HCT116 (cell line): Measurements from ENCODE around the gene EPHA1. TPM values are rescaled to one million over a fixed set of nuclear protein-coding genes. Genes with fewer than 3 reads are reported as not detected.

ENCODE experiments used
- ATAC-seq: fragments of 200-7000 bp; cut with Tn5 transposase; 2 replicates; pipeline ENCODE4 v1.9.1; 2020; ENCODE audit warnings: mild to moderate bottlenecking, moderate library complexity
- BruUV-seq: library from RNA; stranded (reverse); fragments of 400-500 nt; replicated peaks from 2 replicates; lab custom pipeline; 2021; lab: Mats Ljungman, UMichigan
- CTCF ChIA-PET: fragments of 300-600 bp; sonication (Branson Sonifier 250); formaldehyde crosslinking; loops from one replicate; lab custom pipeline; 2021; ENCODE audit warnings: antibody characterized with exemption; lab: Charles Lee
- POLR2A ChIA-PET: fragments of 300-600, 350-600 bp; sonication (Branson Sonifier 250); formaldehyde crosslinking; loops from one replicate; lab custom pipeline; 2021; ENCODE audit warnings: antibody characterized with exemption; lab: Charles Lee
- RAD21 ChIA-PET, 2 experiments: fragments of 300-600 bp; sonication (Branson Sonifier 250); formaldehyde crosslinking; loops; one replicate each; lab custom pipeline; 2023; ENCODE audit warnings: low total read pairs in 2 of 2; ENCODE audit not compliant: uncharacterized antibody in 2 of 2, unreplicated experiment in 2 of 2, low non-redundant PET in 1 of 2; lab: Charles Lee
- DNase-seq: peaks from one replicate; pipeline ENCODE4 v3.0.0-alpha.2; 2010; ENCODE audit warnings: low read depth, low spot score
- H2AFZ ChIP-seq: fragments of 200-600 bp; shearing (Covaris generic), sonication (generic); 2 replicates; pipeline ENCODE4 v1.6.1; 2017; ENCODE audit warnings: low read depth, mixed run types, mixed read lengths, antibody characterized with exemption, low read length; ENCODE audit not compliant: poor library complexity, severe bottlenecking
- H3K27ac ChIP-seq: 2 replicates; pipeline ENCODE4 v1.5.1; 2012; ENCODE audit warnings: low read depth, low read length
- H3K27me3 ChIP-seq: fragments of 200-600 bp; sonication (generic); 2 replicates; pipeline ENCODE4 v1.6.1; 2016; ENCODE audit warnings: mixed run types, low read length, mixed read lengths; ENCODE audit not compliant: insufficient read depth
- H3K36me3 ChIP-seq, 2 experiments: fragments of 200-500 bp in 1 of 2; fragments of 200-600 bp in 1 of 2; sonication (Bioruptor generic) in 1 of 2; sonication (generic) in 1 of 2; 2 replicates each; pipeline versions ENCODE4 v1.5.1 to v1.6.1; 2014 to 2016; ENCODE audit warnings: low read length in 2 of 2, inconsistent platforms in 1 of 2, mixed read lengths in 1 of 2, mixed run types in 1 of 2; ENCODE audit not compliant: insufficient read depth in 2 of 2, control insufficient read depth in 1 of 2
- H3K4me1 ChIP-seq, 2 experiments: fragments of 200-600 bp in 1 of 2; sonication (generic) in 1 of 2; 2 replicates each; pipeline versions ENCODE4 v1.5.1 to v1.6.1; 2012 to 2017; ENCODE audit warnings: low read length in 2 of 2, inconsistent platforms in 1 of 2, mild to moderate bottlenecking in 1 of 2, mixed read lengths in 1 of 2, mixed run types in 1 of 2, moderate library complexity in 1 of 2; ENCODE audit not compliant: insufficient read depth in 2 of 2, control insufficient read depth in 1 of 2
- H3K4me2 ChIP-seq: fragments of 200-600 bp; sonication (generic); 2 replicates; pipeline ENCODE4 v1.6.1; 2017; ENCODE audit warnings: mixed run types, low read length, mixed read lengths
- H3K4me3 ChIP-seq, 2 experiments: fragments of 200-600 bp in 1 of 2; sonication (generic) in 1 of 2; replicated peaks in 1 of 2; 2 replicates each; pipeline ENCODE4 v1.5.1; 2011 to 2016; ENCODE audit warnings: low read length in 2 of 2, control low read depth in 1 of 2, low read depth in 1 of 2, mild to moderate bottlenecking in 1 of 2, mixed read lengths in 1 of 2, mixed run types in 1 of 2
- H3K79me2 ChIP-seq: fragments of 200-600 bp; sonication (generic); 2 replicates; pipeline ENCODE4 v1.6.1; 2017; ENCODE audit warnings: mild to moderate bottlenecking, mixed run types, low read length, moderate library complexity, mixed read lengths; ENCODE audit not compliant: insufficient read depth
- H3K9ac ChIP-seq: fragments of 200-600 bp; sonication (generic); 2 replicates; pipeline ENCODE4 v1.6.1; 2016; ENCODE audit warnings: low read length, mixed read lengths
- H3K9me2 ChIP-seq: fragments of 200-600 bp; sonication (generic), shearing (Covaris generic); 2 replicates; pipeline ENCODE4 v1.6.1; 2017; ENCODE audit warnings: mixed run types, mild to moderate bottlenecking, moderate library complexity; ENCODE audit not compliant: insufficient read depth
- H3K9me3 ChIP-seq, 2 experiments: fragments of 200-500 bp in 1 of 2; fragments of 200-600 bp in 1 of 2; sonication (Bioruptor generic) in 1 of 2; sonication (generic) in 1 of 2; 2 replicates each; pipeline ENCODE4 v1.6.1; 2014 to 2017; ENCODE audit warnings: low read length in 2 of 2, mixed read lengths in 2 of 2, inconsistent platforms in 1 of 2, low read depth in 1 of 2, mild to moderate bottlenecking in 1 of 2, mixed run types in 1 of 2, moderate library complexity in 1 of 2; ENCODE audit not compliant: control insufficient read depth in 1 of 2, insufficient read depth in 1 of 2
- H4K20me1 ChIP-seq: fragments of 200-600 bp; sonication (generic), shearing (Covaris generic); 2 replicates; pipeline ENCODE4 v1.6.1; 2017; ENCODE audit warnings: mixed run types, mild to moderate bottlenecking, moderate library complexity; ENCODE audit not compliant: insufficient read depth
- ATF3 ChIP-seq: IDR thresholded peaks from 2 replicates; pipeline ENCODE4 v1.6.1; 2012
- CBX3 ChIP-seq: IDR thresholded peaks from 2 replicates; pipeline ENCODE4 v1.6.1; 2012; ENCODE audit warnings: low read depth
- CEBPB ChIP-seq: IDR thresholded peaks from 2 replicates; pipeline ENCODE4 v1.6.1; 2012; ENCODE audit warnings: low read depth
- ELF1 ChIP-seq: IDR thresholded peaks from 2 replicates; pipeline ENCODE4 v1.6.1; 2012; ENCODE audit warnings: low read depth, borderline replicate concordance
- EZH2 ChIP-seq: fragments of 200-600 bp; sonication (generic); IDR thresholded peaks from 2 replicates; pipeline ENCODE4 v1.6.1; 2017; ENCODE audit warnings: antibody characterized with exemption, mixed run types
- EZH2phosphoT487 ChIP-seq: fragments of 200-600 bp; IDR thresholded peaks from 2 replicates; pipeline ENCODE4 v1.6.1; 2018; ENCODE audit warnings: antibody characterized with exemption, borderline replicate concordance
- FOSL1 ChIP-seq: IDR thresholded peaks from 2 replicates; pipeline ENCODE4 v1.6.1; 2012; ENCODE audit warnings: low read depth
- JUND ChIP-seq: IDR thresholded peaks from 2 replicates; pipeline ENCODE4 v1.6.1; 2012
- POLR2A ChIP-seq: IDR thresholded peaks from 2 replicates; pipeline ENCODE4 v1.7.0; 2011; ENCODE audit warnings: borderline replicate concordance; ENCODE audit not compliant: insufficient read depth, insufficient read length; ENCODE audit errors: extremely low read depth
- POLR2AphosphoS5 ChIP-seq: IDR thresholded peaks from 2 replicates; pipeline ENCODE4 v1.6.1; 2011; ENCODE audit warnings: mild to moderate bottlenecking, low read depth, low read length, moderate library complexity
- RAD21 ChIP-seq: IDR thresholded peaks from 2 replicates; pipeline ENCODE4 v1.6.1; 2012; ENCODE audit warnings: low read depth, mild to moderate bottlenecking
- REST ChIP-seq: IDR thresholded peaks from 2 replicates; pipeline ENCODE4 v1.6.1; 2012; ENCODE audit warnings: low read depth
- SIN3A ChIP-seq: IDR thresholded peaks from 2 replicates; pipeline ENCODE4 v1.6.1; 2012; ENCODE audit warnings: low read depth
- SP1 ChIP-seq: IDR thresholded peaks from 2 replicates; pipeline ENCODE4 v1.6.1; 2012; ENCODE audit warnings: low read depth
- TCF7L2 ChIP-seq: IDR thresholded peaks from 2 replicates; pipeline ENCODE4 v1.7.0; 2011; ENCODE audit warnings: borderline replicate concordance, inconsistent platforms; ENCODE audit not compliant: insufficient read depth, insufficient read length; ENCODE audit errors: extremely low read depth
- YY1 ChIP-seq: IDR thresholded peaks from 2 replicates; pipeline ENCODE4 v1.6.1; 2011; ENCODE audit warnings: low read length, low read depth, moderate library complexity, mild to moderate bottlenecking; ENCODE audit not compliant: insufficient replicate concordance; ENCODE audit errors: extremely low read depth
- ZBTB33 ChIP-seq: IDR thresholded peaks from 2 replicates; pipeline ENCODE4 v1.6.1; 2011; ENCODE audit warnings: mild to moderate bottlenecking, low read length, moderate library complexity; ENCODE audit not compliant: insufficient replicate concordance; ENCODE audit errors: extremely low read depth
- ZFX ChIP-seq: fragments of 450-650 bp; IDR thresholded peaks from 2 replicates; pipeline ENCODE4 v1.6.1; 2017
- intact Hi-C: fragments of 100-400 bp; cut with micrococcal nuclease; formaldehyde crosslinking; loops from 2 replicates; pipeline ENCODE4 v1.10.0; 2022
- total RNA-seq: library from RNA; stranded (reverse); gene quantifications from one replicate; pipeline ENCODE4 v1.2.1, GENCODE V29; 2021; ENCODE audit not compliant: unreplicated experiment
- TF ChIP-seq, protein P1 (sequence below), 3 experiments: fragments of 200-600 bp in 1 of 3; sonication (generic) in 1 of 3; IDR thresholded peaks in 2 of 3; conservative IDR thresholded peaks in 1 of 3; 2 replicates each; pipeline ENCODE4 v1.5.1; 2012 to 2017; ENCODE audit warnings: low read depth in 2 of 3, low read length in 2 of 3, antibody characterized with exemption in 1 of 3, borderline replicate concordance in 1 of 3, control low read depth in 1 of 3, mild to moderate bottlenecking in 1 of 3, mixed read lengths in 1 of 3, mixed run types in 1 of 3, moderate library complexity in 1 of 3; ENCODE audit not compliant: insufficient read depth in 1 of 3
- TF ChIP-seq, protein P2 (sequence below): IDR thresholded peaks from 2 replicates; pipeline ENCODE4 v1.6.1; 2012

EPHA1 gene
- total RNA-seq, 1 experiment from 2014 or later: 29.9 TPM

GRCh38 chr7:143398616-143399015, 10.0 kb downstream of the EPHA1 start:
- Histone ChIP-seq H3K9me2 (no peaks in the 10 kb centered on the region), H3K27me3 (no peaks in the 10 kb centered on the region), H3K4me1 (no peaks in the 10 kb centered on the region), H3K36me3 (peaks cover 0 to 6% of the 10 kb centered on the region in 2 experiments; a peak in 2 of 4 replicates), H3K9ac (no peak overlapping the region), H3K4me2 (no peak overlapping the region), H2AFZ (no peak overlapping the region), H3K9me3 (no peaks in the 10 kb centered on the region), H3K4me3 (no peak overlapping the region), H4K20me1 (no peaks in the 10 kb centered on the region), H3K27ac (no peak overlapping the region), H3K79me2 (no peaks in the 10 kb centered on the region)
- ATAC-seq (no peak), DNase-seq (no peak)
- no TSS peak for BruUV-seq
- intact Hi-C loops: no loop called here
- TF ChIP-seq FOSL1 (no peak), TCF7L2 (no peak), JUND (no peak), ATF3 (no peak), POLR2AphosphoS5 (no peak), ELF1 (no peak), SIN3A (no peak), SP1 (no peak), YY1 (no peak), CEBPB (no peak), CBX3 (no peak), EZH2 (no peak), RAD21 (no peak), ZBTB33 (no peak), REST (no peak), POLR2A (no peak), EZH2phosphoT487 (no peak), ZFX (no peak)
- TF ChIP-seq, protein P1, sequence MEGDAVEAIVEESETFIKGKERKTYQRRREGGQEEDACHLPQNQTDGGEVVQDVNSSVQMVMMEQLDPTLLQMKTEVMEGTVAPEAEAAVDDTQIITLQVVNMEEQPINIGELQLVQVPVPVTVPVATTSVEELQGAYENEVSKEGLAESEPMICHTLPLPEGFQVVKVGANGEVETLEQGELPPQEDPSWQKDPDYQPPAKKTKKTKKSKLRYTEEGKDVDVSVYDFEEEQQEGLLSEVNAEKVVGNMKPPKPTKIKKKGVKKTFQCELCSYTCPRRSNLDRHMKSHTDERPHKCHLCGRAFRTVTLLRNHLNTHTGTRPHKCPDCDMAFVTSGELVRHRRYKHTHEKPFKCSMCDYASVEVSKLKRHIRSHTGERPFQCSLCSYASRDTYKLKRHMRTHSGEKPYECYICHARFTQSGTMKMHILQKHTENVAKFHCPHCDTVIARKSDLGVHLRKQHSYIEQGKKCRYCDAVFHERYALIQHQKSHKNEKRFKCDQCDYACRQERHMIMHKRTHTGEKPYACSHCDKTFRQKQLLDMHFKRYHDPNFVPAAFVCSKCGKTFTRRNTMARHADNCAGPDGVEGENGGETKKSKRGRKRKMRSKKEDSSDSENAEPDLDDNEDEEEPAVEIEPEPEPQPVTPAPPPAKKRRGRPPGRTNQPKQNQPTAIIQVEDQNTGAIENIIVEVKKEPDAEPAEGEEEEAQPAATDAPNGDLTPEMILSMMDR (IDR thresholded peaks at IDR 0.05 in 2 of 3, conservative IDR thresholded peaks at IDR 0.05 in 1 of 3; ENCODE audit: borderline replicate concordance in 1 of 3, insufficient read depth in 1 of 3, low read depth in 2 of 3, low read length in 2 of 3): no peak
- TF ChIP-seq, protein P2, sequence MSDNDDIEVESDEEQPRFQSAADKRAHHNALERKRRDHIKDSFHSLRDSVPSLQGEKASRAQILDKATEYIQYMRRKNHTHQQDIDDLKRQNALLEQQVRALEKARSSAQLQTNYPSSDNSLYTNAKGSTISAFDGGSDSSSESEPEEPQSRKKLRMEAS: no peak
- RAD21 ChIA-PET: no interaction called here
- CTCF ChIA-PET: no interaction called here
- POLR2A ChIA-PET: no interaction called here
